ENCODE data around the gene RMDN2. TPM values are rescaled to one million over a fixed set of nuclear protein-coding genes. Genes with fewer than 3 reads are reported as not detected.

Gene RMDN2
- total and polyA plus RNA-seq, 9 of the 15 experiments (the other 6 are each of a cell fraction or from before 2014, with no cell fraction given), result 1.5 to 4.3 (median 2.3) TPM

DNA sequence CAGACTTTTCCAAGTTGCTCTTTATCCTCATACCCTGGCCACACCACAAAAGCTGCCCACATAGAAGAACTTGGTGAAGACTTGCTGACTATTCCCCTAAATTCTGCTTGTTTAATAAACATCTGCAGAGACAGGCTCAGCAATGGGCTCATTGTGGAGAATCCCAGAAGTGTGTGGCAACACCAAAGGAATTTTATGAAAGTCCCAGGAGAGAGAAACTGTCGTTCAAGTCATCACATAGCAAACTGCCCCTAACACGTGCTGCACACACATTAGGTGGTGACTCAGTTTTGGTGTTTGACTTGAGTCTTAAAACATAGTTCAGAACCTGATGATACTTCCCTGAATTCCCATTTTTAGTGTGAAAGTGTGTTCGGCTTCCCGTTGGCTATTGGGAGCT lies 112.2 kb downstream of the RMDN2 start:
- ChIA-PET CTCF (ENCODE audit: low intra/inter-chr PET ratio) (no interaction called here), POLR2A (no interaction called here)
- DNase-seq (ENCODE audit: extremely low read depth in 1 of 4, low spot score in 3 of 4) (no peak), ATAC-seq (no peak), FAIRE-seq (no peak)
- Histone ChIP-seq H3K79me2 (ENCODE audit: control insufficient read depth, insufficient read depth, low read length) (no peaks in the 10 kb centered on the region), H3K27me3 (ENCODE audit: control insufficient read depth in 2 of 2, insufficient read depth in 2 of 2, low read length in 2 of 2) (peaks cover 15 to 20% of the 10 kb centered on the region in 2 experiments; a peak in 4 of 5 replicates), H2AFZ (ENCODE audit: low read depth, low read length) (no peak overlapping the region), H3K27ac (ENCODE audit: extremely low read depth, low read depth, low read length) (no peak overlapping the region), H3K4me3 (no peak overlapping the region), H3K9me3 (replicated peaks; ENCODE audit: control insufficient read depth, insufficient read depth, low read depth, low read length) (no peaks in the 10 kb centered on the region), H4K20me1 (replicated peaks; ENCODE audit: control insufficient read depth, insufficient read depth, low read length) (no peaks in the 10 kb centered on the region; the same call in 1 of the 2 replicates), H3K4me1 (replicated peaks in 1 of 2; ENCODE audit: control insufficient read depth in 2 of 2, insufficient read depth in 2 of 2, low read length in 2 of 2) (no peaks in the 10 kb centered on the region), H3K4me2 (ENCODE audit: insufficient read depth, low read length) (no peak overlapping the region), H3K9ac (ENCODE audit: insufficient read depth in 1 of 2, low read depth in 2 of 2, low read length in 2 of 2) (no peak overlapping the region), H3K9me1 (ENCODE audit: control insufficient read depth, insufficient read depth, low read length) (no peaks in the 10 kb centered on the region), H3K36me3 (ENCODE audit: control insufficient read depth, insufficient read depth, low read length) (no peaks in the 10 kb centered on the region)
- TF ChIP-seq ZNF764 (CRISPR knock-in tag; IDR thresholded peaks at IDR 0.05; ENCODE audit: low read depth) (no peak), HEY1 (CRISPR knock-in tag; IDR thresholded peaks at IDR 0.05; ENCODE audit: borderline replicate concordance) (no peak), ESRRA (IDR thresholded peaks at IDR 0.05; ENCODE audit: borderline replicate concordance, low read depth) (no peak), RBM14 (IDR thresholded peaks at IDR 0.05; ENCODE audit: borderline replicate concordance, insufficient read depth, low read depth, low read length) (no peak), FOS (IDR thresholded peaks at IDR 0.05; ENCODE audit: extremely low read depth, insufficient read length) (no peak), POLR2G (IDR thresholded peaks at IDR 0.05; ENCODE audit: low read depth, low read length) (no peak), GABPB2 (CRISPR knock-in tag; conservative IDR thresholded peaks at IDR 0.05) (no peak), MTF1 (CRISPR knock-in tag; IDR thresholded peaks at IDR 0.05; ENCODE audit: borderline replicate concordance) (no peak), PHTF2 (CRISPR knock-in tag; IDR thresholded peaks at IDR 0.05) (no peak), SREBF2 (CRISPR knock-in tag; IDR thresholded peaks at IDR 0.05) (no peak), GABPB1 (CRISPR knock-in tag; IDR thresholded peaks at IDR 0.05) (no peak), TCF7L2 (IDR thresholded peaks at IDR 0.05; ENCODE audit: low read depth, low read length) (no peak), DMBX1 (CRISPR knock-in tag; IDR thresholded peaks at IDR 0.05; ENCODE audit: borderline replicate concordance) (no peak), L3MBTL2 (IDR thresholded peaks at IDR 0.05) (no peak), U2AF1 (optimal IDR thresholded peaks at IDR 0.05; ENCODE audit: low read depth, low read length) (no peak), ZNF24 (IDR thresholded peaks at IDR 0.05) (no peak)
- TF ChIP-seq, protein P1, sequence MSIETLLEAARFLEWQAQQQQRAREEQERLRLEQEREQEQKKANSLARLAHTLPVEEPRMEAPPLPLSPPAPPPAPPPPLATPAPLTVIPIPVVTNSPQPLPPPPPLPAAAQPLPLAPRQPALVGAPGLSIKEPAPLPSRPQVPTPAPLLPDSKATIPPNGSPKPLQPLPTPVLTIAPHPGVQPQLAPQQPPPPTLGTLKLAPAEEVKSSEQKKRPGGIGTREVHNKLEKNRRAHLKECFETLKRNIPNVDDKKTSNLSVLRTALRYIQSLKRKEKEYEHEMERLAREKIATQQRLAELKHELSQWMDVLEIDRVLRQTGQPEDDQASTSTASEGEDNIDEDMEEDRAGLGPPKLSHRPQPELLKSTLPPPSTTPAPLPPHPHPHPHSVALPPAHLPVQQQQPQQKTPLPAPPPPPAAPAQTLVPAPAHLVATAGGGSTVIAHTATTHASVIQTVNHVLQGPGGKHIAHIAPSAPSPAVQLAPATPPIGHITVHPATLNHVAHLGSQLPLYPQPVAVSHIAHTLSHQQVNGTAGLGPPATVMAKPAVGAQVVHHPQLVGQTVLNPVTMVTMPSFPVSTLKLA (conservative IDR thresholded peaks at IDR 0.05), result no peak
- TF ChIP-seq, protein P2, sequence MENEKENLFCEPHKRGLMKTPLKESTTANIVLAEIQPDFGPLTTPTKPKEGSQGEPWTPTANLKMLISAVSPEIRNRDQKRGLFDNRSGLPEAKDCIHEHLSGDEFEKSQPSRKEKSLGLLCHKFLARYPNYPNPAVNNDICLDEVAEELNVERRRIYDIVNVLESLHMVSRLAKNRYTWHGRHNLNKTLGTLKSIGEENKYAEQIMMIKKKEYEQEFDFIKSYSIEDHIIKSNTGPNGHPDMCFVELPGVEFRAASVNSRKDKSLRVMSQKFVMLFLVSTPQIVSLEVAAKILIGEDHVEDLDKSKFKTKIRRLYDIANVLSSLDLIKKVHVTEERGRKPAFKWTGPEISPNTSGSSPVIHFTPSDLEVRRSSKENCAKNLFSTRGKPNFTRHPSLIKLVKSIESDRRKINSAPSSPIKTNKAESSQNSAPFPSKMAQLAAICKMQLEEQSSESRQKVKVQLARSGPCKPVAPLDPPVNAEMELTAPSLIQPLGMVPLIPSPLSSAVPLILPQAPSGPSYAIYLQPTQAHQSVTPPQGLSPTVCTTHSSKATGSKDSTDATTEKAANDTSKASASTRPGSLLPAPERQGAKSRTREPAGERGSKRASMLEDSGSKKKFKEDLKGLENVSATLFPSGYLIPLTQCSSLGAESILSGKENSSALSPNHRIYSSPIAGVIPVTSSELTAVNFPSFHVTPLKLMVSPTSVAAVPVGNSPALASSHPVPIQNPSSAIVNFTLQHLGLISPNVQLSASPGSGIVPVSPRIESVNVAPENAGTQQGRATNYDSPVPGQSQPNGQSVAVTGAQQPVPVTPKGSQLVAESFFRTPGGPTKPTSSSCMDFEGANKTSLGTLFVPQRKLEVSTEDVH (IDR thresholded peaks at IDR 0.05; ENCODE audit: low read depth, partially characterized antibody), result no peak
- TF ChIP-seq, protein P3, sequence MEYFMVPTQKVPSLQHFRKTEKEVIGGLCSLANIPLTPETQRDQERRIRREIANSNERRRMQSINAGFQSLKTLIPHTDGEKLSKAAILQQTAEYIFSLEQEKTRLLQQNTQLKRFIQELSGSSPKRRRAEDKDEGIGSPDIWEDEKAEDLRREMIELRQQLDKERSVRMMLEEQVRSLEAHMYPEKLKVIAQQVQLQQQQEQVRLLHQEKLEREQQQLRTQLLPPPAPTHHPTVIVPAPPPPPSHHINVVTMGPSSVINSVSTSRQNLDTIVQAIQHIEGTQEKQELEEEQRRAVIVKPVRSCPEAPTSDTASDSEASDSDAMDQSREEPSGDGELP (CRISPR knock-in tag; IDR thresholded peaks at IDR 0.05; ENCODE audit: borderline replicate concordance), result no peak
- BruUV-seq (replicated peaks), result no TSS peak
- WGBS (ENCODE audit: insufficient coverage, low coverage, missing lambda C conversion rate), result 8% methylated on average over 4 of the region's 4 CpGs
- intact Hi-C loops (cut with micrococcal nuclease), result no loop called here
- in situ Hi-C loops (cut with MboI), result no loop called here

Data from K562 (cell line).